GM19238 (cell line): Measurements from ENCODE around the gene OCA2.
"Not testable (repeated sequence)": the region's sequence is repeated elsewhere in the genome, so short reads cannot be mapped to it uniquely, and the experiment has no call there.

ENCODE experiments used
- DNase-seq: peaks from one replicate; pipeline ENCODE4 v3.0.0; 2011; ENCODE audit warnings: low spot score; ENCODE audit not compliant: insufficient read length

The OCA2 gene

GRCh38 chr15:28121577-28121976 is 22.5 kb upstream of the OCA2 start:
- DNase-seq, result not testable (repeated sequence)

- no peak for DNase-seq
Measured at GRCh38 chr15:28120359-28120640, 21.2 kb upstream of the OCA2 start.

- DNase-seq, result no peak
Measured at GRCh38 chr15:28118531-28118930, 19.4 kb upstream of the OCA2 start.

DNA sequence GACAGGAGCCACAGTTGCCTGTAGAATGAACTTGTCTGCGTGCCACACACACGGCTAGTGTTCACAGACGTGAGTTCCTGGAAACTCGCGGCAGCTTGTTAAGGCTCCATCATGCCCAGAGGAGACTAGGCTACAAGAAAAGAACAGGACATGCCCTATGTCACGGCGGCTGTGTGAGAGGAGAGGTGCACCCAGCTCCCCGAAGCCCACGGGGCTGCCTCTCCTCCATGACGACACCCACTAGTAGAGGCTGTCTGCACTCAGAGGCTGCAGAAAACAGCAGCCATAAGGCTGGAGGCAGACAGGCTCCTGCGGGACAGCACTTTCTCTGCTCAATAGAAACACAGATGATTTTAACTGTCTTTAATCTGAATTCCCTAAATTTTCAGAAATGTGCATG is 19.0 kb upstream of the OCA2 start:
- DNase-seq, result no peak

GRCh38 chr15:28117432-28117990 is 18.4 kb upstream of the OCA2 start:
- DNase-seq, result no peak

GRCh38 chr15:28116521-28117431 is 17.7 kb upstream of the OCA2 start:
- no peak for DNase-seq

DNA sequence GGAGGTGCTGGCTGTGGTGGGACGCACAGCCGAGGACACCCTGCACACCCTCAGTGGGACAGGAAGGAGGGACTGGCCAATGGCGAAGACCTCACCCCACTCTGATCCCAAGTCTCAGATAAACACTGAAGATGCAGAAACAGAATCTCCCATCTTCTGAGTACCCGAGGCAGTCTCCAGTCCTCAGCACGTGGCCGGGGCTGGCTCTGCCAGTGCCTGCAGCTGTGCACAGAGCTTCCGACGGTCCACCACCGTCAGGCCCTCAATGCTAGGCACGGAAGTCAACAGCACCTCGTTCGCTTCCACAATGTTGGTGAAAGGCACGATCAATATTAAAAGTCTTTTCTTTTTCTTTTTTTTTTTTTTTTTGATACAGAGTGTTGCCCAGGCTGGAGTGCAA is 16.8 kb upstream of the OCA2 start:
- no peak for DNase-seq

GRCh38 chr15:28114721-28115622 is 15.9 kb upstream of the OCA2 start:
- DNase-seq, result no peak

- DNase-seq, result no peak
Measured at GRCh38 chr15:28114114-28114455, 15.0 kb upstream of the OCA2 start.

DNA sequence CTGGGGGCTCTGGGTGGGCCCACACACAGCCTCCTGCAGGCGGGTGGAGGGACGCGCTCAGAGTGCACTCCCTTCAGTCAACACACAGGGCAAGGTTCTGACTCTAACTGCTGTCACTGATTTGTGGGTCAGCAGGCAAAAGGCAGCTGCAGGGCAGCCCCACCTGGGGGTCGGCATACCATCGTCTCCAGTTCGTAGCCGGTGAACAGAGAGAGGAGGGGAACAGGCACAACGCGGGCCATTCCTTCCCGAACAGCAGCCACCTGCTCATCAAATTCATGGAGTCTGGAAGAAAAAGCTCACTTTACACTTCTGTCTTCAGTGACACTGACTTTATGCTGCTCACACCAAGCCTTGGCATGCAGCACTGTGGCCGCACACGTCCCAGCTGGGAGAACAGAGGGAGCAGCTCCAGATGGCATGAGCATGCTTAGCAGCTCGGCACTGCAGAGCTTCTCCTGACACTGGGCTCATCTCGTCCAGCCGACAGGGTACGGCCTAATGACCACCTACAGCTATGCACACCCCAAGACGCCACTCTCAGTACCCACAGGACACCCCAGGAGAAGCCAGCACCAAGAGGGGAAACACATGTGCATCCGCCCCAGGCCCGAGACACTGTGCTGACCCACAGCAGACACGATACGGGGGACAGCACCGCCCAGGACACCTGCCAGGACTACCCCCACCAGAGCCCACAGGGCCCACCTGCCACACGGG is 14.4 kb upstream of the OCA2 start:
- no peak for DNase-seq

- DNase-seq, result no peak
Measured at GRCh38 chr15:28112962-28113361, 13.8 kb upstream of the OCA2 start.

DNA sequence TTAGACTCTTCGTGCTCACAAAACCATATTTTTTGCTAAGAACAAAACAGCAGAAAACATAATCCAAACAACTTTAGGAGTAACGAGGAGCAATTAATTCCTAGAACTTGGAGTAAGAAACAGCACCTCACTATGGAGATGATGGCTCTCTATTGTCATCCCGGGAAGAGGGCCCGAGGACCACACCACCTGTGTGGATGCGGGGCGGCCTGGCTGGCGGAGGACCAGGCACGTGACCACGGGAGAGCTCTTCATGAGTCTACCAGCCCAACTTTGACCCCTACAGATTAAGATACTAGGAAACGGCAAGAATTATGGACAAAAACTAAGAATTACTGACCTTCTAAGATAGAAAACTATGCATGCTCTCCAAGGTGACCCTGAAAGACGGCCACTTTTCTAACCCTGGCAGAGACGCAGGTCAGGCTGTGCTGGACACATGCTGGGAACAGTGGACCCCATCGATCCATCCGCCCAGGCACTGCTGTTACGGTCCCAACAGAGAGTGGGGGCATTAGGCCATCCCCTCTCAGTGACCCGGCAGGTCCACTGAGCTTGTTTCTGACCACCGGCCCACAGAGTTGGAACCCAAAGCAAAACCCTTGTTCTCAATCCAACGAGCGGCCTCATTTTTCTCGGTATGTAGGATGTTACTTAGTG is 13.1 kb upstream of the OCA2 start:
- no peak for DNase-seq

DNA sequence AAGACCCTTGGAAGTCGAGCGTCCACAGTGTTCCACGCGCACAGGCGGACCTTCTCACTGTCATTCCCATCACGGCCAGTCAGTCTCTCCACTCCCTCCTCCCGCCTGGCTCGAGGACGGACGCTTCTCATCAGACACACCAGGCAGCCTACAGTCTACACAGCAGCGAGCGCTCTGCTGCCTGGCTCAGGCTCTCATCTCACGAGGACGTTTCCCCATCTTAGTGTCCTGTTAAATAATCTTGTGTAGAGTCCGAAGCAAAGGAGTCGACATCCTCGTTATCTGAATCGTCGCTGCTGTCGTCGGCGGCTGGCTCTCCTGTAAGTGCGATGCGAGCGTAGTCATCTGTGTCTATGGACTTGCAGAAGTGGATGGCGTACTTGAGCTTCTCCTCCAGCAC is 12.4 kb upstream of the OCA2 start:
- no peak for DNase-seq

DNA sequence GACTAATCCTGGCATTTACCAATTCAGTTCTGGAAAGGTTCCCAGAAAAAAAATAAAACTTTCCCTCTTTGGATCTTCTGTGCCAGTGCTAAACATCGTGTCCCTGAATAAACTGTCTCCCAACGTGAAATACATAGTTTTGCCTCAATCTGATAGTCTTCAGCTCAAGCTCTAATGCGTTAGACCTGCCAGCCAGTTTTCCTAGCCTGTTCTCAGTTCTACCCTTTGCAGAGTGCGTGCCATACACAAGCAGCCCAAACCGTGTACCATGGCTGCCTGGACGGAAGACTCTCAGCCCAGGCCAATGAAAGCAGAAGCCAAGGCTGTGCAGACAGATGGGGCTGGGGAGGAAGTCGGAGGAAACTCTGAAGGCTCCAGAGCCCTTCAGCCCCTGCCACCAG is 11.4 kb upstream of the OCA2 start:
- DNase-seq, result no peak

DNA sequence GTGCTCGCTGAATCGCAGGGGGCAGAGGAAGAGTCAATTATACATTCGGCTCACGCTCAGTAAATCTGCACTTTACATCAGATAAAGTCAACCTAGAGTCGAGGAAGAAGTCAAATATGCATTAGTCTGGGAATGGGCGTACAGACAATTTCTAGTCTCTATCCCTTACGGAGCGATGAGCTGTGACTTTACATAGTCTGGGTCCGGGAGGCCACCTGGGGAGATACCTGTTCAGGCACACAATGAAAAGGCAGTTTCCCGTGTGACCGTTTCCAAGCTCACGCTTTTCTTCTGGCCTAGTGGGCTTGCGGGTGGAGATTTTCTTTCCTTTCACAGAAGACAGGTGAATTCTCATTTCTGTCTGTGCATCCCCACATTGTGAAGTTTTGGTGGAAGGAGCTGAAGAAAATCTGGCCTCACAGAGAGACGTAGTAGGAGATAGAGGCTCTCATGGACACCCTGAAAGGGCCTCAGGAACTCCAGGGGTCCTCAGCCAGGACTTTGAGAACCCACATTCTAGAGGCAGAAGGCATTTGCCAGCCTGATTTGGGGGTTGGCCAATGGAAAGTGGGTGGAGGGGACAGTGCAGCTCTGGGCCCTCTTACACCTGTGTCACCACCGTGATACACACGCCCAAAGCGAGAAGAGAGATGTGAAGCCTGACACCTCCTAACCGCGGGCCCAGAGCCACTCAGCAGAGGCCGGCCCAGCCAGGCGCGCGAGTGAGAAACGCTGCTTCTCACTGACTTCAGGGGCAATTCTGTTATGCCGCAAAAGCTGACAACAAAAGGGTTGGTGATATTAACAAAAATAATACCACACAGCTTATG is 10.7 kb upstream of the OCA2 start:
- no peak for DNase-seq

GRCh38 chr15:28107904-28108275 is 8.8 kb upstream of the OCA2 start:
- no peak for DNase-seq

DNA sequence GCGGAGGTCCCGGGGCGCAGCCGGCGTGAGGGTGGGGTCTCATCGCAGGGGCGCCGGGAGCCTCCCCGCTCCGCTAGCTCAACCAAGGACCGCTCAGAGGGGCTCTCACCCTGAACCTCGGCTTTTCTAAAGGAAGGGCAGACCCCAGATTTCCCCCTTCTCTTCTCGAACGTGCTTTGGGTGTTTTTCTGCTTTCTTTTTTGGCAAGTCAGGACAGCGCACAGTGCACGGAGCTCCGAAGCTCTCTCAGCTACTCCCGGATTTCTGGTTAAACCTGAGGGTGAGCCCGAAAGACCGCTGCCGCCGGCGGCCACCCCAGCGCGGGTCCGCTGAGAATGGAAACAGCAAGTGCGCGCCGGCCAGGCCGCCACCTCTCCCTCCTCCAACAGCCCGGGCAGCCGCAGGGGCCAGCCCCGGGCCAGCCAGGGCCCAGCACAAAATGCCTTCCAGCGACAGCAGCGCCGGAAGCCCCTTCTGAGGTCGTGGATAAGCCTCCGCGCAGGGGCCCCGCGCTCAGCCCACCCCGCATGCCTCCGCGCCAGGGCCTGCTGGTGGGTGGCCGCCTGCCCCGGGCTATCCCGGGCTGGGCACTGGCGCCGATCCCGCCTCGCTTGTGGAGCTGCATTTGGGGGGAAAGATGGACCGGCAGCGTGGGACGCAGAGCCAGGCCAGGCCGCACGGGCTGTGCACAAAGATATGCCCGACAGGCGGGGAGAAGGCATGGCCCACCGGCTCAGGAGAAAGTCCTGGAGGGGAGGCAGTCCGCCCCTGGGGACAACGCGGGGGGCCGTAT is 8.2 kb upstream of the OCA2 start:
- DNase-seq, result no peak

DNA sequence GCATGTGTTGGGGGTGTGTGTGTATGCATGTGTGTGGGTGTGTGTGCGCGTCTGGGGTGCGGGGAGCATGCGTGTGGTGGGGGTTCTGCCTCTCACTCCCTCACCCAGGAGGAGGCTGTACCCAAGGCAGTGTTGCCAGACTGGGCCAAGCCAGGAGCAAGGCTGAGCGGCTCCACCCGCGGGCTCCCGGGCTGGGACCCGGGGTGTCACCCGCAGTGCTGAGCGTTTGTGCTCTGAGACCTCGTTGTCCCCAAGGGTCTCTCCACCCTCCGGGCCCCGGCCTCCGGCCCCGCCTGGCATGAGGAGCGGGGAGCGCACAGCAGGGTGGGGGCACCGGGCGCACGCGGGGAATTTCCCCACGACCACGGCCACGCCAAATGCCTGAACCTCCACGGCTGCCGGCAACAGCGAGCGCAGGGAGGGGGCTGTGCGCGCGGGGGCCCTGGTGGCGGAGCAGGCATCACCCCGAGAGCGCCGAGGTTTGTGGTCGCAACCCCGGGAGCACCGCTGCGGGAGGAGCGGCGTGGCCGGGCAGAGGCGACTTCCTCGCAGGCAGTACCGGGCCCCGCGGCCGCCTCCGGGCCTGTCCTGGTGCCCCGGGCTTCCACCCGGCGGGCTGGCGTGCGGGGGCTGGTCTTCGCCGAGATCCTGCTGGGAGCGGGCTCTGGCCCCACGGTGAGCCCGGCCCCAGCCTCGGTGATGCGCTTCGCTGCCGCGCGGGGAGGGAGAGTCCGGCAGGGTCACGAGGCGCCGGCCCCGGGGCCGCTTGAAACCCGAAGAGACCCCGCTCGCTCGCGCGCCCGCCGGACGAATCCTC is 7.4 kb upstream of the OCA2 start:
- DNase-seq, result no peak

DNA sequence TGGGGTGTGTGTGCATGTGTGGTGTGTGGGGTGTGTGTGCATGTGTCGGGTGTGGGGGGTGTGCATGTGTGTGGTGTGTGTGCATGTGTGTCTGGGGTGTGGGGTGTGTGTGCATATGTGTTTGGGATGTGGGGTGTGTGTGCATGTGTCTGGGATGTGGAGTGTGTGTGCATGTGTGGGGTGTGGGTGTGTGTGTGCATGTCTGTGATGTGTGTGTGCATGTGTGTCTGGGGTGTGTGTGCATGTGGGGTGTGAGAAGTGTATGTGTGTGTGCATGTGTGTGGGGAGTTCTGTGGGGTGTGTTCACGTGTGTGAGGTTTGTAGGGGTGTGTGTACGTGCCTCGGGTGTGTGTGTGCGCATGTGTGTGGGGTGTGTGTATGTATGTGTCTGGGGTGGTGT is 6.7 kb upstream of the OCA2 start:
- no peak for DNase-seq
